ENCODE data around the gene ABCD3.
"Not testable (repeated sequence)": the region's sequence is repeated elsewhere in the genome, so short reads cannot be mapped to it uniquely, and the experiment has no call there.

The ABCD3 gene

DNA sequence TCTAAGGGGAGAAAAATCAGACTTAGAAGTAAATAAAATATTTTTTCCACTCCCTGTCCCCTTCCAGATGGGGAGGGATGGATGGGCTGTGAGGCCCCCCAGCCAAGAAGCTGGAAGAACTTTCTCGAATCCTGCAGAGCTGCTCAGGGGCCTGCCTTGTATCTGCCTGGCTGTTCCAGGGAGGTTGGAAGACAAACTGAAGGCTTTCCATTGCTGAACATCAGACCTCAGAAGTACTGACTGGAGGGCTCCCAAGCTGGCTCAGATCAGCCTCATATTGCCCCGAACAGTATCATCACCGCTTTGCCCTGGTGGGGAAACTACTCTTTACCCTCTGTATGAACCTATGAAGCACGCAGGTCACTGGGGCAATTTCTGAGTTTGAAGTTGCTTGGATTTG is 135.7 kb downstream of the ABCD3 start:
- no peak for DNase-seq

DNA sequence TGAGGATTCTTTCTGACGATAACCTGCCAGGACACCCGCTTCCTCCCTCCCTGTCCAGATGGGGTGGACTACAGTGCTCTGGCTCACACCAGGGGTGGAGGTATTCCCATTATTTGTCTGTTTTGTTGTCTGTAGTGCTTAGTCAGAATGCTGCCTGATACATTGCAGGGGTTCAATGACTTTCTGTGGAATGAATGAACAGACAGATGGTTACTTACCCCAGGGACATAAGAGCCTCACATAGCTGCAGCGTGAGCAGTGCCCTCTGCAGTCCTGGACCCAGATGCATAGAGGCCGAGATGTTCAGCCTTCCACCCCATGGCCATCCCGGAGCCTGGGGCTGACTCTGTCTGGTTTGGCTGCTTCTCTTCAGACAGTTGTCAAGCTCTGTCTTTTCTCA is 136.4 kb downstream of the ABCD3 start:
- no peak for DNase-seq

DNA sequence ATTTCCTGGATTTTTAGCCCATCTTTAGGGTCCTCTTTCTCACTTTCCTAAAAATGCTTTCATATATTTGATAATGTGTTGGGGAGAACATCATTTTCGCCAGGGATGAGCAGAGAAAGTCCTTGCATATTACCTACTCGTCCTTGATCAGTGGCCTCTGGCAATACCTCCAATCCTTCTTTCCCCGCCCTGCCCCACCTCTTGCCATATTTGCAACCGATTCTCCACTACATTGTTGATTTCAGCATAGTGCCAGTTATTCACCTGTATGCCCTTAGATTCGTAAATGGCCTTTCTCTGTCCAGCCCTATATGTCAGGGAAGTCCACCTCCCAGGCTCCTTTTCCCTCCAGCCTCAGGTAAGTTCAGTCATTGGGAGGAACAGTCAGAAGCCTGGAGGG is 136.9 kb downstream of the ABCD3 start:
- DNase-seq: no peak

DNA sequence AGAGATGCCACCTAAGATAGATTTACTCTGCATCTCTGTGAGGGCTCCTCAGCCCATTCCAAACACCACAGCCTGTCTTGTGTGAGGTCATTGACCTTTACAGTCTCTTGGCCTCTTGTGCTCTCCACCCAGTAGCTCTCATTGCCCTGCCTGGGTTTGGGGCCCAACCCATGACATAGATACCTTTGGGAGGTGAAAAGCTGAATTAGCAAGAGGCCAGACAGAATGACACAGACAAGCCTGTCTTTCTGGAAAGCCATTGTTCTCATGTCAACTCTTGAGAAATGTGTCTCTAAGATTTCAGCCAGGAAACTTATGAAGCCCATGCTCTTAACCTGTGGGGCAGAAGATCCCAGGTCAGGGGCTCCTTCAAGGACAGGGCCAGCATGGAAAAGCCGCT is 141.7 kb downstream of the ABCD3 start:
- no peak for DNase-seq

DNA sequence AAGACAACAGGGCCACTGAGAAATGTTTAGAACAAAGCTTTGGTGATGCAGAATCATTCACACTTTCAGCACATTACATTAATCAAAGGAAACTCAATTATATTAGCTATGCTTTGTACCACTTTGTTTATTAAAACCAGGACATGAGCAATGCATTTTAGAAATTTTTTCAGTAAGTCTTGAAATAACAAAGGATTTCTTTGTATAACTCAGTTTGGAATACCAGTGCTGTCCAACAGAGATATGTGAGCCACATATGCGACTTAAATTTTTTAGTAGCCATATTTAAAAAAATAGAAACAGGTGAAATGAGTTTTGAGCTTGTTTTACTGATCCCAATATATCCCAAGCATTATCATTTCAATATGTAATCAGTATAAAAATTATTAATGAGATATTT is 142.1 kb downstream of the ABCD3 start:
- no peak for DNase-seq

DNA sequence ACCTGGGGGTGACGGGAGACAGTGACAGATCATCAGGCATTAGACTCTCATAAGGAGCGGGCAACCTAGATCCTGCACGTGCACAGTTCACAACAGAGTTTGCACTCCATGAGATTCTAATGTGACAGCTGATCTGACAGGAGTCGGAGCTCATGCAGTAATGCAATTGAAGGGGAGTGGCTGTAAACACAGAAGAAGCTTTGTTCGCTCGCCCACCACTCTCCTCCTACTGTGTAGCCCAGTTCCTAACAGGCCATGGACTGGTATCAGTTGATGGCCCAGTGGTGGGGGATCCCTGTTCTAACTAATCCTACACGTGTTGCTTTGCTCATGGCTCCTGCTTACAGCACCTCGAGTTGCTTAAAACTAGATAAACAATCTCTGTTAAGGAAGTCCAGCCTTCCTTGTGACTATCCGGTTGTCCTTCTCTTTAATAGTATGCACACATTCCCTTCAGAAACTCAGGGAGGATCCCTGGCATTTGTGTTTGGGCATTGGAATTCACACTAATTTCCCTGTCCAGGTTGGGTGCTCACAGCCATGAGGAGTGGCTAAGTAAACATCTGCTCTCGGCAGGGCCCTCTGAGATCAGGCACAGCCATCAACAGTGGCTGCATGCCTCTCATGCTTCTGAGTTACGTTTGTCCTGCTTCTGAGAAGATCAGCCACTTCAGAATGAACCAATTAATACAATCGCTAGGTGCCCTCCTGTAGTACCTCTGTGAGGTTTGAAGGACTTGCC is 144.5 kb downstream of the ABCD3 start:
- no peak for DNase-seq

DNA sequence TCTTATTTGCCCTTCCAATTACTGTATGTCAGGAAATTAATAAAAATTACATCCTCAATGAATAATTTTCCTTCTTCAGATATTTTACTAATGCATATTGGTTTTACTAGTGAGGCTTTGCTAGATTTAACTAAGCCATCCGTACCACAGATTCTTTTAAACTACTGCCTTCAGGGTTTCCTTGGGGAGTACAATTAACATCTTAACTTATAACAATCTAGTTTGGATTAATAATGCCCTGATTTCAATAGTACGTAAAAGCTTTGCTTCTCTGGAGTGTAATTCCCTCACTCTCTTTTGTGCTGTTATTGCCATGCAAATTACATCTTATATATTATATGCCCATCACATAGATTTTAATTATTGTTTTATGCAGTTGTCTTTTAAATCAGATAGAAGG is 147.7 kb downstream of the ABCD3 start:
- DNase-seq: no peak

DNA sequence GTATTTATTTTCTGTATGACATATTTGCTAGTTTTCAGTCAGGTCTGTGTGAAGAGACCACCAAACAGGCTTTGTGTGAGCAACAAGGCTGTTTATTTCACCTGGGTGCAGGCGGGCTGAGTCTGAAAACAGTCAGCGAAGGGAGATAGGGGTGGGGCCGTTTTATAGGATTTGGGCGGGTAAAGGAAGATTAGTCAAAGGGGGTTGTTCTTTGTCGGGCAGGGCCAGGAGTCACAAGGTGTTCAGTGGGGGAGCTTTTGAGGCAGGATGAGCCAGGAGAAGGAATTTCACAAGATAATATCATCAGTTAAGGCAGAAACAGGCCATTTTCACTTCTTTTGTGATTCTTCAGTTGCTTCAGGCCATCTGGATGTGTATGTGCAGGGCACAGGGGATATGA is 148.2 kb downstream of the ABCD3 start:
- DNase-seq: not testable (repeated sequence)

DNA sequence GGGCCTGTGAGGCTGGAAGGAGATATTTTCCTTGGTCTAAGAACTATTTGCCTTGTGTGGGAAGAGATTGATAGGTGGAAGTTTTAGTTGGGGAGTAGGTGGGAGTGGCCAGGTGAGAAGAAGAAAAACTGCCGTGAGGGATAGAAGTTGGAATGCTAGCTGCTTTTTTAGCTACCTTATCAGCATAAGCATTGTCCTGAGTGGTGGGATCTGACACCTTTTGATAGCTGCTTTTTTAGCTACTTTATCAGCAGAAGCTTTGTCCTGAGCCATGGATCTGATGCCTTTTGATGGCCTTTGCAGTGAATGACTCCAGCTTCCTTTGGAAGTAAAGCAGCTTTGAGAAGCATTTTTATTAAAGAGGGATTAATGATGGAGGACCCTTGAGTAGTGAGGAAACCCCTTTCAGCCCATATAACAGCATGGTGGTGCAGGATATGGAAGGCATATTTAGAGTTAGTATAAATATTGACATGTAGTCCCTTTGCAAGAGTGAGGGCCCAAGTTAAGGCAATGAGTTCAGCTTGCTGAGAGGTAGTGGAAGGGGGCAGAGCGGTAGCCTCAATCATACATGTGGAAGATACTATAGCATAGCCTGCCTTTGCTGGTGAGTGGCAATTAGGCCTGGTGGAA is 149.9 kb downstream of the ABCD3 start:
- not testable (repeated sequence) for DNase-seq
